Natural killer cell treated with Interleukin-12 subunit alpha and Interleukin-12 subunit beta and Interleukin-15 and Interleukin-18, amount 100 ng/mL, for 72 hours (primary cell): ENCODE measurements around the gene SNTG2. TPM values are rescaled to one million over a fixed set of nuclear protein-coding genes. Genes with fewer than 3 reads are reported as not detected.

Source experiments
- ATAC-seq, 2 donors: fragments of 150-1000 bp; cut with Tn5 transposase in 1 of 2; sonication (Bioruptor Pico), chemical (Tn5 transposase) in 1 of 2; 2 replicates each; pipeline ENCODE4 v1.10.0; 2021
- DNase-seq: peaks from one replicate; pipeline ENCODE4 v3.0.0; 2022; ENCODE audit warnings: low spot score
- H3K27ac Mint-ChIP-seq, 2 donors: 1 replicate in 1 of 2; 2 replicates in 1 of 2; pipeline ENCODE4 v1.8.0; 2022; ENCODE audit warnings: mixed read lengths in 2 of 2, mild to moderate bottlenecking in 1 of 2, moderate library complexity in 1 of 2
- H3K27me3 Mint-ChIP-seq, 2 donors: 1 replicate in 1 of 2; 2 replicates in 1 of 2; pipeline ENCODE4 v1.8.0; 2022; ENCODE audit warnings: mixed read lengths in 2 of 2
- H3K36me3 Mint-ChIP-seq: one replicate; pipeline ENCODE4 v1.8.0; 2022; ENCODE audit warnings: mixed read lengths
- H3K4me1 Mint-ChIP-seq, 2 donors: 1 replicate in 1 of 2; 2 replicates in 1 of 2; pipeline ENCODE4 v1.8.0; 2022; ENCODE audit warnings: low read depth in 2 of 2, mixed read lengths in 2 of 2, mild to moderate bottlenecking in 1 of 2
- H3K4me3 Mint-ChIP-seq: one replicate; pipeline ENCODE4 v1.8.0; 2022; ENCODE audit warnings: mixed read lengths
- H3K9me3 Mint-ChIP-seq: 2 replicates; pipeline ENCODE4 v1.8.0; 2022; ENCODE audit warnings: mixed read lengths
- total RNA-seq, 2 donors: library from RNA; stranded (reverse); gene quantifications; one replicate each; pipeline ENCODE4 v1.2.3, GENCODE V29; 2022

Gene SNTG2
- total RNA-seq, 2 donors from 2014 or later: 0.31 TPM; not detected in 1

DNA sequence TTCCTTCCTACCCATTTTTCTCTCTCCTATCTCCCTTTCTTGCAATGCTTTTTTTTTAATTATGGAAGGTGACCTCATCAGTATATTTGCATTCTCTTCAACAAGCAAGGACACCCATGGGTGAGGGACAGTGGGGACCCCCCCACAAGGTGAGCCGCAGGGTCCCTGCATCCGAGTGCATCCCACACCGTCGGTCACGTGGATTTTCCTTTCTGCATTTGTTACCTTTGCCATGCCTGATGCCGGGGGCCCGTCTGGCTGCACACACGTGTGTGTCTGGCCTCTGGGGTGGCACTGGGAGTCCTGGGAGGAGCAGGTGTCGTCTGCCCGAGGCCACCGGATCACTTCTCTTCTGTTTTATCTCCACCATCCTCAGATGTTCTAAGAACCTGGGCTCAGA, 30.1 kb upstream of the SNTG2 start:
- DNase-seq: no peak
- Mint-ChIP-seq H3K27ac (no peak overlapping the region), H3K27me3 (peaks cover 15 to 22% of the 10 kb centered on the region in 2 donors)

DNA sequence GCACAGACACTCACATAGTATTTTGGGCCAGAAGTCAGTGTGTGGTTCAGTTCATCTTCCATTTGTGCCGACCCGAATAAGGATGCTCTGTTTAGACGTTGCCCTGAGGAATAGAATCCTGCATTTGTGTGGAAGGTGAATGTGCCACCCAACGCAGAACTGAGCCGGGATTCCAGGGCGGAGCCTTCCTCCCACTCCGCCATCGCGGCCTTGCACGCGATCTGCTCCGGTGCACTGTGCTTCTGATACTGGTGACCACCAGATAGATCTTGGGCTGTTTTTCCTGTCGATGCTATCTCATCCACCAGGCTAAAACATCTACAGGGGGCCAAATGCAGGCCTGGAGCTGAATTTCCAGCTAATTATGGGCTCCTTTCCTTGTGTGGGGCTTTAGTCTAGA, 29.6 kb upstream of the SNTG2 start:
- DNase-seq: no peak
- H3K4me1 Mint-ChIP-seq: no peaks in the 10 kb centered on the region
- ATAC-seq: no peak
- no peak overlapping the region for H3K27ac Mint-ChIP-seq
- peaks cover 16 to 22% of the 10 kb centered on the region in 2 donors for H3K27me3 Mint-ChIP-seq
- no peaks in the 10 kb centered on the region for H3K36me3 Mint-ChIP-seq
- no peak overlapping the region for H3K4me3 Mint-ChIP-seq
- no peaks in the 10 kb centered on the region for H3K9me3 Mint-ChIP-seq

More for the DNA sequence above, 30.1 kb upstream of the SNTG2 start:
- Mint-ChIP-seq H3K4me1 (no peaks in the 10 kb centered on the region), H3K4me3 (no peak overlapping the region), H3K9me3 (no peaks in the 10 kb centered on the region), H3K36me3 (no peaks in the 10 kb centered on the region)
- no peak for ATAC-seq

- Mint-ChIP-seq H3K27me3 (peaks cover 20 to 22% of the 10 kb centered on the region in 2 donors), H3K9me3 (no peaks in the 10 kb centered on the region), H3K4me3 (no peak overlapping the region), H3K36me3 (no peaks in the 10 kb centered on the region), H3K4me1 (no peaks in the 10 kb centered on the region), H3K27ac (no peak overlapping the region)
- DNase-seq: no peak
- ATAC-seq: peak; percentile 41 to 45
These were observed 28.5 kb upstream of the SNTG2 start for GRCh38 chr2:922185-922584.

DNA sequence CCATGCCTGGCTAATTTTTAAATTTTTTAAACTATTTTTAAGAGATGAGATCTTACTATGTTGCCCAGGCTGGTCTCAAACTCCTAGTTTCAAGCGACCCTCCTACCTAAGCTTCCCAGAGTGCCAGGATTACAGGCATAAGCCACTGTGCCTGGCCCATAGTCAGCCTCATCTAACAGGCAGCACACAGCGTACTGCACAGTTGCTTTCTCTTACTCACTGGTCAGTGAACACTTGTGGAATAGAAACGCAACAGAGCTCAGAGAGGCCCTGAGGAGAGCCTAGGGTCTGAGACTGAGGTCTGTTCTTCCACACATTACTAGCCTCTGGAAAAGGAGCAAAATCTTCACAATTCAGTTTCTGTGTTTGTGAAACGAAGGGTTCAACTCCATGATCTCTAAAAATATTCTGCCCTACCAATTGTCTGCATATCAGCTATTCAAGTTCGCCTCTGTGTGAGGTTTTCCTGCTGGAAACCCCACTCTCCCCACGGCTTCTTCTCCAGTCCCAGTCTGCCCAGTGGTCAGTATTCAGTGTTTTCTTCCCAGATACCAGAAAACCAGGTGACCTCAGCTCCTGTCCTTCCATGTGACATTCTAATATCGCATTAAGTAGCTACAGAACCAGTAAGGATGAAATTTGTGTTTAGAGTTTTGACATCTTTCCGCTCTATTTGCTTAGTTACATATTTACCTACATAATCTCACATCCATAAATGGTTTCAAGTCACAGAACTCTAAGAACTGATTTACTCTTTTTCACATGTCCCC, 26.6 kb upstream of the SNTG2 start:
- Mint-ChIP-seq H3K4me3 (no peak overlapping the region), H3K36me3 (no peaks in the 10 kb centered on the region), H3K27ac (no peak overlapping the region), H3K27me3 (peaks cover 16 to 22% of the 10 kb centered on the region in 2 donors), H3K9me3 (no peaks in the 10 kb centered on the region), H3K4me1 (no peaks in the 10 kb centered on the region)
- ATAC-seq (no peak), DNase-seq (no peak)

DNA sequence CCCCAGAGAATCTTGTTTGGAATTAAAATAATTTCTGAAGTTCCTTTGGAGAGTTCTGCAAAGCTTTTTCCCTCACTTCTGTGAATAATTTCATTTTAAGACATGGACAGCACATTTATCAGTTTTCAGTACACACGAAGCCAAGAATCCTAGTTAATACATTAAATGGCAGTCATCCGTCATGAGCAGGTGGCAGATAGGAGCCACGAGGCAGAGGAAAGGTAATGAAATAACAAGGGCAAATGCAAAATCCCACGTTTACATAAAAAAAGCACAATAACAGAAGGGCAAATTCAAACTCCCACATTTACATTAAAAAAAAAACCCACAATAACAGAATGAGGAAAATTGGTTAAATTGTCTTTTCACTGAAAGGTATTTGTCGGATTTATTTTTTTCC, 25.9 kb upstream of the SNTG2 start:
- no peak overlapping the region for H3K4me3 Mint-ChIP-seq
- H3K27ac Mint-ChIP-seq: no peak overlapping the region

GRCh38 chr2:925309-925708, 25.3 kb upstream of the SNTG2 start:
- Mint-ChIP-seq H3K27ac (no peak overlapping the region), H3K4me1 (no peaks in the 10 kb centered on the region)

More for the DNA sequence above, 25.9 kb upstream of the SNTG2 start:
- ATAC-seq (no peak), DNase-seq (no peak)
- Mint-ChIP-seq H3K9me3 (no peaks in the 10 kb centered on the region), H3K4me1 (no peaks in the 10 kb centered on the region), H3K27me3 (peaks cover 16 to 22% of the 10 kb centered on the region in 2 donors), H3K36me3 (no peaks in the 10 kb centered on the region)

DNA sequence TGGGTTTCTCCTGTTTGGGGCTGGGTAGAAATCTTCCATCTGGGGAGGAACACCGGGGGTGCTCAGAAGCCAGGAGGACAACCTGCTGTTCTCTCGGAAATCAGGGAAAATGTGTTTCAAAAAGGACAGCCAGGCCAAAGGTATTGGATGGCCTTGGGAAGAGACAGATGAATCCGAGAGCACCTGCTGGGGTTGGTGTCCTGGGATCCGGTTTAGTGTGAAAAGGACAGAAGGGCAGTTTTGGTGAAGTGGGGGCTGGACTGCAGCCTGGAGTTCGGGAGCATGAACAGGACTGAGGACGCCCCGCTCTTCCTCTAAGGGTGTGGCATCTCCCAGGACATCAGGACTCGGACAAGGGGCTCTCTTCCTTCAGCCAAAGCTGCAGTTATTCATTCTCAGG, 24.9 kb upstream of the SNTG2 start:
- no peak overlapping the region for H3K4me3 Mint-ChIP-seq
- H3K27me3 Mint-ChIP-seq: peaks cover 16 to 22% of the 10 kb centered on the region in 2 donors
- H3K4me1 Mint-ChIP-seq: no peaks in the 10 kb centered on the region
- no peak overlapping the region for H3K27ac Mint-ChIP-seq
- H3K9me3 Mint-ChIP-seq: no peaks in the 10 kb centered on the region
- ATAC-seq: no peak
- DNase-seq: no peak
- H3K36me3 Mint-ChIP-seq: no peaks in the 10 kb centered on the region

More at GRCh38 chr2:925309-925708, 25.3 kb upstream of the SNTG2 start:
- no peaks in the 10 kb centered on the region for H3K9me3 Mint-ChIP-seq
- no peak overlapping the region for H3K4me3 Mint-ChIP-seq
- ATAC-seq (no peak), DNase-seq (no peak)
- H3K36me3 Mint-ChIP-seq: no peaks in the 10 kb centered on the region
- peaks cover 16 to 22% of the 10 kb centered on the region in 2 donors for H3K27me3 Mint-ChIP-seq

- ATAC-seq (no peak), DNase-seq (no peak)
- Mint-ChIP-seq H3K27ac (no peak overlapping the region), H3K4me3 (no peak overlapping the region), H3K4me1 (no peaks in the 10 kb centered on the region), H3K9me3 (no peaks in the 10 kb centered on the region), H3K27me3 (peaks cover 16 to 22% of the 10 kb centered on the region in 2 donors), H3K36me3 (no peaks in the 10 kb centered on the region)
These were observed 24.3 kb upstream of the SNTG2 start for GRCh38 chr2:926259-926793.

- ATAC-seq: no peak
- Mint-ChIP-seq H3K27me3 (peaks cover 16 to 22% of the 10 kb centered on the region in 2 donors), H3K4me1 (no peaks in the 10 kb centered on the region), H3K9me3 (no peaks in the 10 kb centered on the region), H3K36me3 (no peaks in the 10 kb centered on the region), H3K4me3 (no peak overlapping the region), H3K27ac (no peak overlapping the region)
- no peak for DNase-seq
These were observed 23.8 kb upstream of the SNTG2 start for GRCh38 chr2:926896-927295.

DNA sequence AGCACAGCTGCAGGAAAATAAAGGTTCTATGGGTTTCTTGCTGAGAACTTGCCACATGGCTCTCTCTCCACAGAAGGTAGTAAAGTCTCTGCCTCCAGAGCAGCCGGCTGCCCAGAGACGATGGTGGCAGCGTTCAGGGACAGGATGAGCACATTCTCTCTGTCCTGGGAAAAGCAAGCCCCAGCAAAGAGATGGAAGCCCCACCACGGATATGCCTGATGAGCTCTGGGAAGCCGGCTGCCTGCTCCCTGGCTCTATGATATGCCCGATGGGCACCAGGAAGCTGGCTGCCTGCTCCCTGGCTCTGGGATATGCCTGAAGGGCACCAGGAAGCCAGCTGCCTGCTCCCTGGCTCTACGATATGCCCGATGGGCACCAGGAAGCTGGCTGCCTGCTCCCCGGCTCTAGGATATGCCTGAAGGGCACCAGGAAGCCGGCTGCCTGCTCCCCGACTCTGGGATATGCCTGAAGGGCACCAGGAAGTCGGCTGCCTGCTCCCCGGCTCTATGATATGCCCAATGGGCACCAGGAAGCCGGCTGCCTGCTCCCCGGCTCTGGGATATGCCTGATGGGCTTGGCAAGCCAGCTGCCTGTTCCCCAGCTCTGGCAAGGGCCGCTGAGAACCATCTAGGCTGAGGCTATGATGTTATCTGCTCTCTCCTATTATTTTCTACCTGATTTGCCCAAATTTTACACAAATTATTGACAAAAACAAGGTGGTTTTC, 21.5 kb upstream of the SNTG2 start:
- Mint-ChIP-seq H3K27me3 (peaks cover 15 to 20% of the 10 kb centered on the region in 2 donors), H3K4me3 (no peak overlapping the region), H3K4me1 (no peaks in the 10 kb centered on the region), H3K27ac (no peak overlapping the region), H3K9me3 (no peaks in the 10 kb centered on the region), H3K36me3 (no peaks in the 10 kb centered on the region)
- ATAC-seq: no peak
- DNase-seq: no peak

DNA sequence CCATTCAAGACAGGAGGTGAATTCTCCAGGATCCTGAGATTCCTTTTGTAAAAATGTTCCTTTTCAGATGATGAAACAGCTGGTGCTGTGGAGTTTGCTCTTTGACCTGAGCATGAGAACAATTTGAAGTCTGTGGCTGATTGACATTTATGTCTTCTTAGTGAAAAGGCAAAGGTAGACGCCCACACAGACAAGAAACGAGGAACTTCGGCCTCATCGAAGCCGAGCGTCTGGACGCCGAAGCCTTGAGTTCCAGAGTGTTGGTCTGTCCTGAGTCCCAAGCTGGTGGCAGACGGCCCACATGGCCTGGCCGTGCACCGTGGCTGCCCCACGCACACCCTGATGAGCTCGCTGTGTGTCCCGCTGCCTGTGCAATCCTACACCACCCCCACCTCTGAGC, 20.7 kb upstream of the SNTG2 start:
- Mint-ChIP-seq H3K9me3 (no peaks in the 10 kb centered on the region), H3K36me3 (no peaks in the 10 kb centered on the region), H3K27me3 (peaks cover 8 to 12% of the 10 kb centered on the region in 2 donors), H3K4me1 (no peaks in the 10 kb centered on the region), H3K27ac (no peak overlapping the region), H3K4me3 (no peak overlapping the region)
- no peak for DNase-seq
- no peak for ATAC-seq

DNA sequence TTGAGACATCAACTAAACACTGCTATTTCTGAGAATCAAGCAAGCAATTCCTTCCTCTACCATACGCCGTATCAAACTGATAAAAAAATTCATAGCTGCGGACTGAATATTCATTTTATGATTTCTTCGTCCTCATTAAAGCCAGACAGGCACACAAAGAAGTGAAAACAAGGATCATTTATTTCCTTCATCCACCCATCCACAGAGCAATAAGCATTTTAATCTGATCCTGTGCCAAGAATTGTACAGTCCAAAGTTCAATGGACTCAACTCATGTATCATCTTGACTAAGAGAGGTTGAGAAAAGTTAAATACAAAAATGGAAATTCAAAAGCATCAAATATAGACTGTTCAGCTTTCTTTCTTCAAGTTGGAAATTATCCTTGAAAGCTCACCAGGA, 19.7 kb upstream of the SNTG2 start:
- Mint-ChIP-seq H3K4me1 (no peaks in the 10 kb centered on the region), H3K27me3 (peaks cover 3 to 7% of the 10 kb centered on the region in 2 donors), H3K4me3 (no peak overlapping the region), H3K27ac (no peak overlapping the region), H3K9me3 (no peaks in the 10 kb centered on the region), H3K36me3 (no peaks in the 10 kb centered on the region)
- ATAC-seq (no peak), DNase-seq (no peak)

- no peaks in the 10 kb centered on the region for H3K9me3 Mint-ChIP-seq
These were observed 18.1 kb upstream of the SNTG2 start for GRCh38 chr2:932320-933115.

More at GRCh38 chr2:932320-933115, 18.1 kb upstream of the SNTG2 start:
- no peak for DNase-seq
- no peak for ATAC-seq
- Mint-ChIP-seq H3K4me3 (no peak overlapping the region), H3K4me1 (no peaks in the 10 kb centered on the region), H3K36me3 (no peaks in the 10 kb centered on the region), H3K27me3 (peaks cover 0 to 3% of the 10 kb centered on the region in 2 donors), H3K27ac (no peak overlapping the region)
